ENCODE results near the gene ACTL10. TPM values are rescaled to one million over a fixed set of nuclear protein-coding genes. Genes with fewer than 3 reads are reported as not detected.
A peak's percentile ranks its signal among the peaks of the same experiment; 100 is the strongest.

Gene ACTL10
- total RNA-seq, 1 donor from 2014 or later = 1.1 TPM

- peaks cover 6% of the 10 kb centered on the region for H3K4me1 ChIP-seq (ENCODE audit: insufficient read depth, low read length)
- Mint-ChIP-seq H3K9me3 (ENCODE audit: unreplicated experiment) (no peaks in the 10 kb centered on the region), H3K4me1 (ENCODE audit: low read depth, unreplicated experiment) (peaks cover 2% of the 10 kb centered on the region), H3K36me3 (ENCODE audit: low read depth, unreplicated experiment) (no peaks in the 10 kb centered on the region), H3K27ac (ENCODE audit: unreplicated experiment) (no peak overlapping the region), H3K27me3 (ENCODE audit: low read depth, unreplicated experiment) (peaks cover 3% of the 10 kb centered on the region), H3K4me3 (ENCODE audit: unreplicated experiment) (no peak overlapping the region)
- DNase-seq (ENCODE audit: low read depth) = no peak
- H3K4me2 ChIP-seq (ENCODE audit: low read length) = no peak overlapping the region
- peaks cover 22% of the 10 kb centered on the region for H4K20me1 ChIP-seq (ENCODE audit: insufficient read depth, low read length)
- H3K4me3 ChIP-seq (ENCODE audit: insufficient read depth, low read depth, low read length) = no peak overlapping the region
- H3K27ac ChIP-seq (ENCODE audit: low read depth, low read length) = no peak overlapping the region
- no peaks in the 10 kb centered on the region for H3K36me3 ChIP-seq (ENCODE audit: insufficient read depth, low read length)
- peaks cover 2% of the 10 kb centered on the region for H3K27me3 ChIP-seq (ENCODE audit: insufficient read depth, low read length)
- no peak overlapping the region for H2AFZ ChIP-seq (ENCODE audit: low read depth, low read length)
- no peak for TF ChIP-seq EZH2 (IDR thresholded peaks at IDR 0.05; ENCODE audit: insufficient read depth, low read length)
- TF ChIP-seq, protein P1, sequence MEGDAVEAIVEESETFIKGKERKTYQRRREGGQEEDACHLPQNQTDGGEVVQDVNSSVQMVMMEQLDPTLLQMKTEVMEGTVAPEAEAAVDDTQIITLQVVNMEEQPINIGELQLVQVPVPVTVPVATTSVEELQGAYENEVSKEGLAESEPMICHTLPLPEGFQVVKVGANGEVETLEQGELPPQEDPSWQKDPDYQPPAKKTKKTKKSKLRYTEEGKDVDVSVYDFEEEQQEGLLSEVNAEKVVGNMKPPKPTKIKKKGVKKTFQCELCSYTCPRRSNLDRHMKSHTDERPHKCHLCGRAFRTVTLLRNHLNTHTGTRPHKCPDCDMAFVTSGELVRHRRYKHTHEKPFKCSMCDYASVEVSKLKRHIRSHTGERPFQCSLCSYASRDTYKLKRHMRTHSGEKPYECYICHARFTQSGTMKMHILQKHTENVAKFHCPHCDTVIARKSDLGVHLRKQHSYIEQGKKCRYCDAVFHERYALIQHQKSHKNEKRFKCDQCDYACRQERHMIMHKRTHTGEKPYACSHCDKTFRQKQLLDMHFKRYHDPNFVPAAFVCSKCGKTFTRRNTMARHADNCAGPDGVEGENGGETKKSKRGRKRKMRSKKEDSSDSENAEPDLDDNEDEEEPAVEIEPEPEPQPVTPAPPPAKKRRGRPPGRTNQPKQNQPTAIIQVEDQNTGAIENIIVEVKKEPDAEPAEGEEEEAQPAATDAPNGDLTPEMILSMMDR (IDR thresholded peaks at IDR 0.05; ENCODE audit: insufficient read depth, low read depth, low read length) = peak; percentile 78
- no peak overlapping the region for H3K9ac ChIP-seq (ENCODE audit: low read length)
- H3K79me2 ChIP-seq (ENCODE audit: insufficient read depth, low read length) = no peaks in the 10 kb centered on the region
- FAIRE-seq = no peak
- no peaks in the 10 kb centered on the region for H3K9me3 ChIP-seq (ENCODE audit: insufficient read depth, low read depth, low read length)
Measured at GRCh38 chr20:33653218-33653899, 13.4 kb upstream of the ACTL10 start.

DNA sequence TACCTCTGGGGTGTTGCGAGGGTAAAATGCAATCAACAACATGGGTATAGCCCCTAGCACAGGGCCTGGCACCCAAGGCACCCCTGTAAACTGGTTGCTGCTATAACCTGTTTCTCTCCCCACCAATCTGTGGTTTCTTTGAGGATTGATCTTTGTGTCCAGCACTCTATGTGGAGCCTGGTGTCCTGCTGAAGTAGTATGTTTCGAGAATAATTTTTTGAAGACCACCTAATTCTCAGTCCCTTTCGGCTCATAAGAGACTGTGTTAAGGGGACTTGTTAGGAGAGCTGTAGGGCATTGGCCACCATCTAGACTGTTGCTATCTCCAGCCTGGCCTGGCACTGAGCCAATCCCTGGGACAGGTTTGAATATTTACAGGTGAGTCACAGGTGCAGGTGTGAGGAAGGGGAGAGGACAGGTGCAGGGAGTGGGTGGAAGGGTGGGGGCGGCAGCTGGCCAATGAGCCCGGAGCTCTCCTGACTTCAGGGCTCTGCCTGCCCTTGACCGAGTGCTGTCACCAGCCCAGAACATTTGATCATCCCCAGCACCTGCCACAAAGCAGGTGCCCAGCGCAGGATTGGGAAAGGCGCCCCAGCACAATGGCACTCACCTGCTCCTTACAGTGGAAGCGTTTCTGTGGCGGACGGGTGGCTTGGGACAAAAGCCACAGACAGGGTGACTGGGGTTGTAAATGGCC, 12.7 kb upstream of the ACTL10 start:
- H2AFZ ChIP-seq (ENCODE audit: low read depth, low read length) = no peak overlapping the region
- H3K9ac ChIP-seq (ENCODE audit: low read length) = no peak overlapping the region
- peaks cover 3% of the 10 kb centered on the region for H3K27me3 Mint-ChIP-seq (ENCODE audit: low read depth, unreplicated experiment)

More for the DNA sequence above, 12.7 kb upstream of the ACTL10 start:
- no peak for FAIRE-seq
- H3K4me3 Mint-ChIP-seq (ENCODE audit: unreplicated experiment) = no peak overlapping the region
- TF ChIP-seq, protein P1 (IDR thresholded peaks at IDR 0.05; ENCODE audit: insufficient read depth, low read depth, low read length) = no peak
- no peak for TF ChIP-seq EZH2 (IDR thresholded peaks at IDR 0.05; ENCODE audit: insufficient read depth, low read length)
- Histone ChIP-seq H3K4me2 (ENCODE audit: low read length) (no peak overlapping the region), H3K27ac (ENCODE audit: low read depth, low read length) (no peak overlapping the region), H3K79me2 (ENCODE audit: insufficient read depth, low read length) (no peaks in the 10 kb centered on the region), H3K4me1 (ENCODE audit: insufficient read depth, low read length) (no peaks in the 10 kb centered on the region), H3K4me3 (ENCODE audit: insufficient read depth, low read depth, low read length) (no peak overlapping the region), H3K27me3 (ENCODE audit: insufficient read depth, low read length) (peaks cover 2% of the 10 kb centered on the region), H3K36me3 (ENCODE audit: insufficient read depth, low read length) (no peaks in the 10 kb centered on the region), H3K9me3 (ENCODE audit: insufficient read depth, low read depth, low read length) (no peaks in the 10 kb centered on the region), H4K20me1 (ENCODE audit: insufficient read depth, low read length) (peaks cover 16% of the 10 kb centered on the region)
- no peaks in the 10 kb centered on the region for H3K36me3 Mint-ChIP-seq (ENCODE audit: low read depth, unreplicated experiment)
- H3K27ac Mint-ChIP-seq (ENCODE audit: unreplicated experiment) = no peak overlapping the region
- no peaks in the 10 kb centered on the region for H3K9me3 Mint-ChIP-seq (ENCODE audit: unreplicated experiment)
- peaks cover 2% of the 10 kb centered on the region for H3K4me1 Mint-ChIP-seq (ENCODE audit: low read depth, unreplicated experiment)
- no peak for DNase-seq (ENCODE audit: low read depth)

Data from astrocyte (in vitro differentiated cells and primary cell).